ENCODE measurements around the gene MISFA.
"Not testable (repeated sequence)": the region's sequence is repeated elsewhere in the genome, so short reads cannot be mapped to it uniquely, and the experiment has no call there.

The MISFA gene

DNA sequence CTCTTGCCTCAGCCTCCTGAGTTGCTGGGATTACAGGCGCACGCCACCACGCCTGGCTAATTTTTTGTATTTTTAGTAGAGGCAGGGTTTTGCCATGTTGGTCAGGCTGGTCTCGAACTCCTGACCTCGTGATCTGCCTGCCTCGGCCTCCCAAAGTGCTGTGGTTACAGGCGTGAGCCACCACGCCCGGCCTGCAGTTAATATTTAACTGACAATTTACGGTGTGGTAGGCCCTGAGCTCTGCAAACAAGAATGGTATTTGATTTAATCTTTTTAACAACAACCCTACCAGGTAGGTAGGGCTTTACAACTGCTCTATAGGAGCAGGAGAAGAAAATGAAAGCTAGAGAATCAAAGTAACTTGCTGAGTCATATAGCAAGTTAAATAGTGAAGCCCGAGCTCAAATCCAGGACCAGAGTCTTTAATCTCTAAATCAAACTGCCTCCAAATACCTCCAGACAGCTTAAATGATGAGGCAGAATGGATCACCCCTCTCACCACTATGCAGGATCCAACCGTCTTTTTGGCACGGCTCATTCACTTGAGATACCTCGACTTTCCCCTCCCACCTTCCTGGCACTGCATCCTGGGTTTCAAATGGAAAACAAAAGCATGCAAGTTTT lies 20.5 kb upstream of the MISFA start:
- no peak overlapping the region for H3K4me3 ChIP-seq (ENCODE audit: low read depth, low read length)
- H3K9me3 ChIP-seq = no peaks in the 10 kb centered on the region
- TF ChIP-seq, protein P1, sequence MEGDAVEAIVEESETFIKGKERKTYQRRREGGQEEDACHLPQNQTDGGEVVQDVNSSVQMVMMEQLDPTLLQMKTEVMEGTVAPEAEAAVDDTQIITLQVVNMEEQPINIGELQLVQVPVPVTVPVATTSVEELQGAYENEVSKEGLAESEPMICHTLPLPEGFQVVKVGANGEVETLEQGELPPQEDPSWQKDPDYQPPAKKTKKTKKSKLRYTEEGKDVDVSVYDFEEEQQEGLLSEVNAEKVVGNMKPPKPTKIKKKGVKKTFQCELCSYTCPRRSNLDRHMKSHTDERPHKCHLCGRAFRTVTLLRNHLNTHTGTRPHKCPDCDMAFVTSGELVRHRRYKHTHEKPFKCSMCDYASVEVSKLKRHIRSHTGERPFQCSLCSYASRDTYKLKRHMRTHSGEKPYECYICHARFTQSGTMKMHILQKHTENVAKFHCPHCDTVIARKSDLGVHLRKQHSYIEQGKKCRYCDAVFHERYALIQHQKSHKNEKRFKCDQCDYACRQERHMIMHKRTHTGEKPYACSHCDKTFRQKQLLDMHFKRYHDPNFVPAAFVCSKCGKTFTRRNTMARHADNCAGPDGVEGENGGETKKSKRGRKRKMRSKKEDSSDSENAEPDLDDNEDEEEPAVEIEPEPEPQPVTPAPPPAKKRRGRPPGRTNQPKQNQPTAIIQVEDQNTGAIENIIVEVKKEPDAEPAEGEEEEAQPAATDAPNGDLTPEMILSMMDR (IDR thresholded peaks at IDR 0.05; ENCODE audit: low read depth, low read length) = no peak

GRCh38 chr11:18580113-18580766 lies 19.3 kb upstream of the MISFA start:
- Histone ChIP-seq H3K4me1 (no peaks in the 10 kb centered on the region), H3K9me3 (no peaks in the 10 kb centered on the region), H3K4me3 (ENCODE audit: low read depth, low read length) (no peak overlapping the region), H3K27me3 (no peaks in the 10 kb centered on the region), H3K36me3 (no peaks in the 10 kb centered on the region)
- DNase-seq = no peak
- TF ChIP-seq, protein P1 (IDR thresholded peaks at IDR 0.05; ENCODE audit: low read depth, low read length) = no peak

More for the DNA sequence above, 20.5 kb upstream of the MISFA start:
- no peaks in the 10 kb centered on the region for H3K27me3 ChIP-seq
- no peak for DNase-seq
- no peaks in the 10 kb centered on the region for H3K4me1 ChIP-seq
- H3K36me3 ChIP-seq = no peaks in the 10 kb centered on the region

DNA sequence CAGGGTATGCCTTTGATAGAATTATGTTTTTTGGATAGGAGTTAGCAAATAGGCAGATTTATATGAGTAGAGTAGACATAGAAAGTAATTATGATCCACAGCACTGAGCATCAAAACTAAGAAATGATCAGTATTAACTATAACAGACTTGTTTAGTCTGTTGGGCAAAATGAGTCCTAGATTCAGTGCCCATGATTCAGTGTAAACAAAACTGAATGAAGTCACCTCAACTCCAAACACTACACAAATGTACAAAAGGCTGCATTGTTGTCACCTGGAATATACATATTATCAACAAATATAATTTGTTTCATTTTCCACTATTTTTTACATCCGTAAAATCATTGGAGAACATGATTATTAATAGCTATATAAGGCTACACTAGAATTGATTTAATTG lies 17.8 kb upstream of the MISFA start:
- H3K4me3 ChIP-seq (ENCODE audit: low read depth, low read length) = no peak overlapping the region
- no peaks in the 10 kb centered on the region for H3K27me3 ChIP-seq
- no peak for DNase-seq
- H3K9me3 ChIP-seq = no peaks in the 10 kb centered on the region
- TF ChIP-seq, protein P1 (IDR thresholded peaks at IDR 0.05; ENCODE audit: low read depth, low read length) = no peak
- H3K4me1 ChIP-seq = no peaks in the 10 kb centered on the region
- H3K36me3 ChIP-seq = no peaks in the 10 kb centered on the region

GRCh38 chr11:18588297-18589252 lies 11.0 kb upstream of the MISFA start, which contains the start of gene UEVLD:
Gene UEVLD, minus strand, starts transcription at chr11:18588734. Its CDS starts 80 bp downstream, at chr11:18588654.
- TF ChIP-seq, protein P1 (IDR thresholded peaks at IDR 0.05; ENCODE audit: low read depth, low read length) = no peak
- H3K27me3 ChIP-seq = no peaks in the 10 kb centered on the region
- H3K4me3 ChIP-seq (ENCODE audit: low read depth, low read length) = peak within 1 kb of the TSS; percentile 77
- H3K9me3 ChIP-seq = no peaks in the 10 kb centered on the region
- no peaks in the 10 kb centered on the region for H3K4me1 ChIP-seq
- H3K36me3 ChIP-seq = no peaks in the 10 kb centered on the region
- peak; percentile 79 for DNase-seq

GRCh38 chr11:18590571-18590970 lies 9.0 kb upstream of the MISFA start:
- no peak for DNase-seq
- Histone ChIP-seq H3K4me3 (ENCODE audit: low read depth, low read length) (no peak overlapping the region), H3K27me3 (no peaks in the 10 kb centered on the region), H3K36me3 (no peaks in the 10 kb centered on the region), H3K4me1 (no peaks in the 10 kb centered on the region), H3K9me3 (no peaks in the 10 kb centered on the region)
- TF ChIP-seq, protein P1 (IDR thresholded peaks at IDR 0.05; ENCODE audit: low read depth, low read length) = no peak

GRCh38 chr11:18594088-18594487 lies 5.5 kb upstream of the MISFA start:
- DNase-seq; H3K4me1 ChIP-seq; H3K27me3 ChIP-seq; H3K9me3 ChIP-seq; H3K4me3 ChIP-seq (ENCODE audit: low read depth, low read length); H3K36me3 ChIP-seq: not testable (repeated sequence)

Measured in BE2C (cell line).